Measurements from ENCODE around the gene IMMP2L. TPM values are rescaled to one million over a fixed set of nuclear protein-coding genes. Genes with fewer than 3 reads are reported as not detected.

Gene IMMP2L
- total RNA-seq, 4 donors from 2014 or later: 8.3 to 19.2 (median 17.8) TPM

GRCh38 chr7:111429781-111430180, 132.5 kb downstream of the IMMP2L start:
- intact Hi-C loops (cut with DNase I; ENCODE audit: low total_unique reads): no loop called here
- no peak for DNase-seq
- Histone ChIP-seq H3K36me3 (no peaks in the 10 kb centered on the region), H3K4me3 (no peak overlapping the region), H3K4me1 (no peaks in the 10 kb centered on the region), H3K27me3 (no peaks in the 10 kb centered on the region), H3K27ac (no peak overlapping the region), H3K9me3 (no peaks in the 10 kb centered on the region)
- ATAC-seq: no peak
- TF ChIP-seq POLR2A (IDR thresholded peaks at IDR 0.05): no peak
- TF ChIP-seq, protein P1, sequence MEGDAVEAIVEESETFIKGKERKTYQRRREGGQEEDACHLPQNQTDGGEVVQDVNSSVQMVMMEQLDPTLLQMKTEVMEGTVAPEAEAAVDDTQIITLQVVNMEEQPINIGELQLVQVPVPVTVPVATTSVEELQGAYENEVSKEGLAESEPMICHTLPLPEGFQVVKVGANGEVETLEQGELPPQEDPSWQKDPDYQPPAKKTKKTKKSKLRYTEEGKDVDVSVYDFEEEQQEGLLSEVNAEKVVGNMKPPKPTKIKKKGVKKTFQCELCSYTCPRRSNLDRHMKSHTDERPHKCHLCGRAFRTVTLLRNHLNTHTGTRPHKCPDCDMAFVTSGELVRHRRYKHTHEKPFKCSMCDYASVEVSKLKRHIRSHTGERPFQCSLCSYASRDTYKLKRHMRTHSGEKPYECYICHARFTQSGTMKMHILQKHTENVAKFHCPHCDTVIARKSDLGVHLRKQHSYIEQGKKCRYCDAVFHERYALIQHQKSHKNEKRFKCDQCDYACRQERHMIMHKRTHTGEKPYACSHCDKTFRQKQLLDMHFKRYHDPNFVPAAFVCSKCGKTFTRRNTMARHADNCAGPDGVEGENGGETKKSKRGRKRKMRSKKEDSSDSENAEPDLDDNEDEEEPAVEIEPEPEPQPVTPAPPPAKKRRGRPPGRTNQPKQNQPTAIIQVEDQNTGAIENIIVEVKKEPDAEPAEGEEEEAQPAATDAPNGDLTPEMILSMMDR (IDR thresholded peaks at IDR 0.05 in 4 of 5, conservative IDR thresholded peaks at IDR 0.05 in 1 of 5): no peak
- in situ Hi-C loops (cut with MboI; ENCODE audit: low sequenced_read_pairs in 4 of 4): no loop called here

- H3K4me3 ChIP-seq: no peak overlapping the region
These were observed 137.5 kb downstream of the IMMP2L start for GRCh38 chr7:111424768-111425167.

GRCh38 chr7:111414374-111414773, 147.9 kb downstream of the IMMP2L start:
- Histone ChIP-seq H3K4me3 (no peak overlapping the region), H3K36me3 (no peaks in the 10 kb centered on the region), H3K27me3 (no peaks in the 10 kb centered on the region), H3K9me3 (no peaks in the 10 kb centered on the region), H3K4me1 (no peaks in the 10 kb centered on the region), H3K27ac (no peak overlapping the region)
- intact Hi-C loops (cut with DNase I; ENCODE audit: low total_unique reads) (no loop called here), in situ Hi-C loops (cut with MboI; ENCODE audit: low sequenced_read_pairs in 4 of 4) (no loop called here)
- no peak for TF ChIP-seq POLR2A (IDR thresholded peaks at IDR 0.05)
- TF ChIP-seq, protein P1 (IDR thresholded peaks at IDR 0.05 in 4 of 5, conservative IDR thresholded peaks at IDR 0.05 in 1 of 5): no peak
- no peak for ATAC-seq
- no peak for DNase-seq

More at GRCh38 chr7:111424768-111425167, 137.5 kb downstream of the IMMP2L start:
- H3K27me3 ChIP-seq: no peaks in the 10 kb centered on the region
- ATAC-seq (no peak), DNase-seq (no peak)
- intact Hi-C loops (cut with DNase I; ENCODE audit: low total_unique reads): no loop called here
- H3K36me3 ChIP-seq: no peaks in the 10 kb centered on the region
- in situ Hi-C loops (cut with MboI; ENCODE audit: low sequenced_read_pairs in 4 of 4): no loop called here
- no peak overlapping the region for H3K27ac ChIP-seq
- H3K4me1 ChIP-seq: no peaks in the 10 kb centered on the region
- H3K9me3 ChIP-seq: no peaks in the 10 kb centered on the region
- TF ChIP-seq, protein P1 (IDR thresholded peaks at IDR 0.05 in 4 of 5, conservative IDR thresholded peaks at IDR 0.05 in 1 of 5): no peak
- no peak for TF ChIP-seq POLR2A (IDR thresholded peaks at IDR 0.05)

DNA sequence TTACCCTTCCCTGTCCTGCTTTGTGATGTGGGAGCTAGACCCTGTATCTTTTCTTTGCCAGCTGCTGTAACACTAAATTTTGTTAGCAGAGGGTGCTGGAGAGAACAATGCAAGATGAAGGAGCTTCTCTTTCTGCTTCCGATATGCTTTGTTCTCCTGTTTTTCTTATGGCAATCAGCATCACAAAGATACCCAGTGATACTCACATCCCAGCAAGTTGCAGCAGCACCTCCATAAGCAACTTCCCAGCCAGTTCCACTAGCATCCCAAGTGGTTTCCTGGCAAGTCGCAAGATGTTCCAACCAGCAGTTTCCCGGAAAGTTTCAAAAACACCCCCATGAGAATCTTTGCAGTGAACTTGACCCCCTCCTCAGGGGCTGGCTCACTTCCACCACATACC, 148.6 kb downstream of the IMMP2L start:
- intact Hi-C loops (cut with DNase I; ENCODE audit: low total_unique reads) (no loop called here), in situ Hi-C loops (cut with MboI; ENCODE audit: low sequenced_read_pairs in 4 of 4) (no loop called here)
- no peak for DNase-seq

More for the DNA sequence above, 148.6 kb downstream of the IMMP2L start:
- H3K4me3 ChIP-seq: no peak overlapping the region
- H3K27ac ChIP-seq: no peak overlapping the region
- TF ChIP-seq POLR2A (IDR thresholded peaks at IDR 0.05): no peak
- TF ChIP-seq, protein P1 (IDR thresholded peaks at IDR 0.05 in 4 of 5, conservative IDR thresholded peaks at IDR 0.05 in 1 of 5): no peak
- no peak for ATAC-seq
- no peaks in the 10 kb centered on the region for H3K4me1 ChIP-seq
- no peaks in the 10 kb centered on the region for H3K9me3 ChIP-seq
- no peaks in the 10 kb centered on the region for H3K27me3 ChIP-seq
- H3K36me3 ChIP-seq: no peaks in the 10 kb centered on the region

All from gastrocnemius medialis (tissue), 4 donors.